Esophagus muscularis mucosa (tissue), 3 donors: ENCODE measurements around the gene UBTD2.

Experiments
- POLR2AphosphoS5 ChIP-seq, 2 donors: sonication (generic); formaldehyde crosslinking; IDR thresholded peaks; one replicate each; pipeline ENCODE4 v1.6.1; 2017; ENCODE audit warnings: antibody characterized with exemption in 2 of 2
- TF ChIP-seq, protein P1 (sequence below), 3 experiments: fragments of 200-600 bp in 2 of 3; fragments of 450-650 bp in 1 of 3; sonication (generic) in 2 of 3; IDR thresholded peaks; one replicate each; pipeline ENCODE4 v1.5.1; 2017 to 2019; ENCODE audit warnings: antibody characterized with exemption in 3 of 3, mild to moderate bottlenecking in 2 of 3, moderate library complexity in 1 of 3

DNA sequence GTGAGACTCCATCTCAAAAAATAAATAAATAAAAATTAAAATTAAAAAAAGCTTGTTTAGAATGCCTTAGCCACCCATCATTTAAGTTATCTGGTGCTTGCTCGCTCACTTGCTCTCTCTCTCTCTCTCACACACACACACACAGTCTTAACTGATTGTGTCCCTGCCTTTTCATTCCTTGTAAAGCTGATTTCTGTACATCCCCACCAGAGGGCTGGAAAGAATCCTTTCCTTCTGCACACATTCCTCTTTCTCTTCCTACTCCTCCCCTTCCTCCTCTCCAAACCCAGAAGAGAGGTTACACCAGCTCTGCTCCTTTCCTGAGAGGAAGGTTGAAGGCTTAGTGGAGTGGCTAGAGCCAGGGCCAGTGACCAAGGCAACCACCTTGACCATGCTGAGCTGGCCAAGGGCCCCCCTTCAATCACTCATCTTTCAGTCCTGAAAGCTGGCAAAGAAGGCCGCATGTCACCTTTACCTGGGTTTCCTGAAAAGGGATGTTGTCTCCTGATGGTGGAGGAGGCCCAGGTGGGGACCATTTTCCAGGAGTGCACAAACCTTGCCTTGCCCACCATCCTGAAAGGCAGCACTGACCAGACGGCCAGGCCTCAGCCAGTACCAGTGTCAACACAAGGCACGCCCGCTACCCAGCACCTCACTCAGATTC lies 121.1 kb downstream of the UBTD2 start:
- no peak for TF ChIP-seq POLR2AphosphoS5 (IDR thresholded peaks at IDR 0.05)
- TF ChIP-seq, protein P1, sequence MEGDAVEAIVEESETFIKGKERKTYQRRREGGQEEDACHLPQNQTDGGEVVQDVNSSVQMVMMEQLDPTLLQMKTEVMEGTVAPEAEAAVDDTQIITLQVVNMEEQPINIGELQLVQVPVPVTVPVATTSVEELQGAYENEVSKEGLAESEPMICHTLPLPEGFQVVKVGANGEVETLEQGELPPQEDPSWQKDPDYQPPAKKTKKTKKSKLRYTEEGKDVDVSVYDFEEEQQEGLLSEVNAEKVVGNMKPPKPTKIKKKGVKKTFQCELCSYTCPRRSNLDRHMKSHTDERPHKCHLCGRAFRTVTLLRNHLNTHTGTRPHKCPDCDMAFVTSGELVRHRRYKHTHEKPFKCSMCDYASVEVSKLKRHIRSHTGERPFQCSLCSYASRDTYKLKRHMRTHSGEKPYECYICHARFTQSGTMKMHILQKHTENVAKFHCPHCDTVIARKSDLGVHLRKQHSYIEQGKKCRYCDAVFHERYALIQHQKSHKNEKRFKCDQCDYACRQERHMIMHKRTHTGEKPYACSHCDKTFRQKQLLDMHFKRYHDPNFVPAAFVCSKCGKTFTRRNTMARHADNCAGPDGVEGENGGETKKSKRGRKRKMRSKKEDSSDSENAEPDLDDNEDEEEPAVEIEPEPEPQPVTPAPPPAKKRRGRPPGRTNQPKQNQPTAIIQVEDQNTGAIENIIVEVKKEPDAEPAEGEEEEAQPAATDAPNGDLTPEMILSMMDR (IDR thresholded peaks at IDR 0.05), result no peak
